ENCODE results near the gene DNAH6. TPM values are rescaled to one million over a fixed set of nuclear protein-coding genes. Genes with fewer than 3 reads are reported as not detected.

DNAH6 gene
- total RNA-seq, 1 experiment from 2014 or later = 1.6 TPM

DNA sequence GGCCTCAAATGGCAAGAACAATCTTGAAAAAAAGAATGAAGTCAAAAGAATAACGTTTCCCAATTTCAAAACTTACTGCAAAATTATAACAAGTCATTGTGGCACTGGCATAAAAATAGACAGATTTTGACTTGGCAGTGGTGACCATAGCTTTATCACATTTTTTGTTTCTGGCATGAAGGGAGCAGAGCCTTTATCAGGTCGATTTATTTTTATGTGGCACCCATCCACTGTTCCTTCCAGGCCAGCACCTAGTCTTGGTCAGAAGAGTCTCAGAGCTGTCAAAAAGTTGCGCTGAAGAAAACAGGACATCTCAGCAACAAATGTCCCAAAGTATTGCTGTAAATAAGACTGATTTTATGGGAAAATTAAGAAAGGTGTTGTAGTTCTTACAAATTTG, 272.2 kb downstream of the DNAH6 start (continued):
- TF ChIP-seq, protein P1, sequence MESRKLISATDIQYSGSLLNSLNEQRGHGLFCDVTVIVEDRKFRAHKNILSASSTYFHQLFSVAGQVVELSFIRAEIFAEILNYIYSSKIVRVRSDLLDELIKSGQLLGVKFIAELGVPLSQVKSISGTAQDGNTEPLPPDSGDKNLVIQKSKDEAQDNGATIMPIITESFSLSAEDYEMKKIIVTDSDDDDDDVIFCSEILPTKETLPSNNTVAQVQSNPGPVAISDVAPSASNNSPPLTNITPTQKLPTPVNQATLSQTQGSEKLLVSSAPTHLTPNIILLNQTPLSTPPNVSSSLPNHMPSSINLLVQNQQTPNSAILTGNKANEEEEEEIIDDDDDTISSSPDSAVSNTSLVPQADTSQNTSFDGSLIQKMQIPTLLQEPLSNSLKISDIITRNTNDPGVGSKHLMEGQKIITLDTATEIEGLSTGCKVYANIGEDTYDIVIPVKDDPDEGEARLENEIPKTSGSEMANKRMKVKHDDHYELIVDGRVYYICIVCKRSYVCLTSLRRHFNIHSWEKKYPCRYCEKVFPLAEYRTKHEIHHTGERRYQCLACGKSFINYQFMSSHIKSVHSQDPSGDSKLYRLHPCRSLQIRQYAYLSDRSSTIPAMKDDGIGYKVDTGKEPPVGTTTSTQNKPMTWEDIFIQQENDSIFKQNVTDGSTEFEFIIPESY (IDR thresholded peaks at IDR 0.05; ENCODE audit: extremely low read depth, insufficient replicate concordance, low read length) = no peak
- no peak for TF ChIP-seq EGR1 (IDR thresholded peaks at IDR 0.05; ENCODE audit: low read depth)

DNA sequence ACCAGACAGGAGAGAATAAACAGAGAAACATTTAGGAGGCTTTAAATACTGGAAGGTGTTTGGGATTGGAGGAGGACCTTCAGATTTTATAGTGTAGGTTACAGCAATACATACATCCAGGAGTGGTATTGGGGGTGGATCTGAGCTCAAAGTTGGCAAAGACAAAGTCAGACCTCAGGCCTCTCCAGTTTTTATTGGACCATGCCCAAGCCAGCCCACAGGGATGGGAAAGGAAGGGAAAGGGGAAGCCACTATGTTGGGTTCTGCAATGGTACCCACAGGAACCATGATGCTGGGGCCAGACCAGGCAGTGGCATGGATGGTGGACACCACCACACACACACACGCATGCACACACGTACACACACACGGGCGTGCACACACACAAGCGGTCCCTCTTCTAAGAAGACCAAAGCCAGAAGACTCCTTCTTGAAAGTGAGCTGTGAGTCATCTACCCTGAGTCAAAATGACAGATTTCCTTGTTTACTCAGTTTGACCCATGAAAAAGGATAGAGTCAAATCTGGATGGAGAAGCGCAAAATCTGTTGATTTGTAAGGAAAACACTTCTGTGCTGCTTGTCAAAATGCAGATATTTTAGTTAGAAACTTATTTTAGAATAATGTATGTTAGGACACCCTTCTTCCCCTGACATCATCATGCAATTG, 276.7 kb downstream of the DNAH6 start:
- ChIA-PET POLR2A (interaction anchor here (1.2 kb wide), 1 partner anchor 114 kb away, joined by 4 read pairs; no protein-coding TSS in a partner anchor), CTCF (no interaction called here), RAD21 (ENCODE audit: low non-redundant PET in 1 of 2, low total read pairs in 2 of 2, uncharacterized antibody in 2 of 2, unreplicated experiment in 2 of 2) (no interaction called here)
- no TSS peak for BruUV-seq (replicated peaks)
- no peak for ATAC-seq
- H3K9me2 ChIP-seq (ENCODE audit: insufficient read depth) = no peaks in the 10 kb centered on the region
- H3K4me1 ChIP-seq (ENCODE audit: control insufficient read depth in 1 of 2, insufficient read depth in 2 of 2, low read length in 2 of 2) = no peaks in the 10 kb centered on the region
- DNase-seq (ENCODE audit: low read depth, low spot score) = no peak
- no peaks in the 10 kb centered on the region for H4K20me1 ChIP-seq (ENCODE audit: insufficient read depth)
- H3K9me3 ChIP-seq (ENCODE audit: control insufficient read depth in 1 of 2, insufficient read depth in 1 of 2, low read depth in 1 of 2, low read length in 2 of 2) = no peaks in the 10 kb centered on the region
- H3K4me3 ChIP-seq (replicated peaks in 1 of 2; ENCODE audit: low read depth in 1 of 2, low read length in 2 of 2) = no peak overlapping the region
- no peak overlapping the region for H3K27ac ChIP-seq (ENCODE audit: low read depth, low read length)
- TF ChIP-seq SP1 (IDR thresholded peaks at IDR 0.05; ENCODE audit: low read depth) (no peak), ELF1 (IDR thresholded peaks at IDR 0.05; ENCODE audit: borderline replicate concordance, low read depth) (no peak), SRF (IDR thresholded peaks at IDR 0.05; ENCODE audit: low read depth) (no peak), YY1 (IDR thresholded peaks at IDR 0.05; ENCODE audit: extremely low read depth, insufficient replicate concordance, low read depth, low read length) (no peak), POLR2A (IDR thresholded peaks at IDR 0.05; ENCODE audit: borderline replicate concordance, extremely low read depth, insufficient read depth, insufficient read length) (no peak), TCF7L2 (IDR thresholded peaks at IDR 0.05; ENCODE audit: borderline replicate concordance, extremely low read depth, insufficient read depth, insufficient read length) (no peak), FOSL1 (IDR thresholded peaks at IDR 0.05; ENCODE audit: low read depth) (no peak), EGR1 (IDR thresholded peaks at IDR 0.05; ENCODE audit: low read depth) (no peak)
- TF ChIP-seq, protein P2, sequence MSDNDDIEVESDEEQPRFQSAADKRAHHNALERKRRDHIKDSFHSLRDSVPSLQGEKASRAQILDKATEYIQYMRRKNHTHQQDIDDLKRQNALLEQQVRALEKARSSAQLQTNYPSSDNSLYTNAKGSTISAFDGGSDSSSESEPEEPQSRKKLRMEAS (IDR thresholded peaks at IDR 0.05) = no peak
- TF ChIP-seq, protein P3, sequence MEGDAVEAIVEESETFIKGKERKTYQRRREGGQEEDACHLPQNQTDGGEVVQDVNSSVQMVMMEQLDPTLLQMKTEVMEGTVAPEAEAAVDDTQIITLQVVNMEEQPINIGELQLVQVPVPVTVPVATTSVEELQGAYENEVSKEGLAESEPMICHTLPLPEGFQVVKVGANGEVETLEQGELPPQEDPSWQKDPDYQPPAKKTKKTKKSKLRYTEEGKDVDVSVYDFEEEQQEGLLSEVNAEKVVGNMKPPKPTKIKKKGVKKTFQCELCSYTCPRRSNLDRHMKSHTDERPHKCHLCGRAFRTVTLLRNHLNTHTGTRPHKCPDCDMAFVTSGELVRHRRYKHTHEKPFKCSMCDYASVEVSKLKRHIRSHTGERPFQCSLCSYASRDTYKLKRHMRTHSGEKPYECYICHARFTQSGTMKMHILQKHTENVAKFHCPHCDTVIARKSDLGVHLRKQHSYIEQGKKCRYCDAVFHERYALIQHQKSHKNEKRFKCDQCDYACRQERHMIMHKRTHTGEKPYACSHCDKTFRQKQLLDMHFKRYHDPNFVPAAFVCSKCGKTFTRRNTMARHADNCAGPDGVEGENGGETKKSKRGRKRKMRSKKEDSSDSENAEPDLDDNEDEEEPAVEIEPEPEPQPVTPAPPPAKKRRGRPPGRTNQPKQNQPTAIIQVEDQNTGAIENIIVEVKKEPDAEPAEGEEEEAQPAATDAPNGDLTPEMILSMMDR (IDR thresholded peaks at IDR 0.05 in 2 of 3, conservative IDR thresholded peaks at IDR 0.05 in 1 of 3; ENCODE audit: borderline replicate concordance in 1 of 3, insufficient read depth in 1 of 3, low read depth in 2 of 3, low read length in 2 of 3) = no peak
- no peaks in the 10 kb centered on the region for H3K79me2 ChIP-seq (ENCODE audit: insufficient read depth, low read length)
- no peak overlapping the region for H3K9ac ChIP-seq (ENCODE audit: low read length)
- no peak overlapping the region for H3K4me2 ChIP-seq (ENCODE audit: low read length)
- H2AFZ ChIP-seq (ENCODE audit: low read depth, low read length, poor library complexity, severe bottlenecking) = no peak overlapping the region
- H3K27me3 ChIP-seq (ENCODE audit: insufficient read depth, low read length) = no peaks in the 10 kb centered on the region
- intact Hi-C loops (cut with micrococcal nuclease) = no loop called here
- no peaks in the 10 kb centered on the region for H3K36me3 ChIP-seq (ENCODE audit: control insufficient read depth in 1 of 2, insufficient read depth in 2 of 2, low read length in 2 of 2)
